GM21528 (cell line): ENCODE measurements around the gene LARP6.
"Not testable (repeated sequence)": the region's sequence is repeated elsewhere in the genome, so short reads cannot be mapped to it uniquely, and the experiment has no call there.

Experiments
- ATAC-seq: cut with Tn5 transposase; IDR thresholded peaks from one replicate; pipeline ENCODE4 v1.9.1; 2021; ENCODE audit warnings: mild to moderate bottlenecking, moderate library complexity; ENCODE audit not compliant: unreplicated experiment, low FRiP score

Gene LARP6

DNA sequence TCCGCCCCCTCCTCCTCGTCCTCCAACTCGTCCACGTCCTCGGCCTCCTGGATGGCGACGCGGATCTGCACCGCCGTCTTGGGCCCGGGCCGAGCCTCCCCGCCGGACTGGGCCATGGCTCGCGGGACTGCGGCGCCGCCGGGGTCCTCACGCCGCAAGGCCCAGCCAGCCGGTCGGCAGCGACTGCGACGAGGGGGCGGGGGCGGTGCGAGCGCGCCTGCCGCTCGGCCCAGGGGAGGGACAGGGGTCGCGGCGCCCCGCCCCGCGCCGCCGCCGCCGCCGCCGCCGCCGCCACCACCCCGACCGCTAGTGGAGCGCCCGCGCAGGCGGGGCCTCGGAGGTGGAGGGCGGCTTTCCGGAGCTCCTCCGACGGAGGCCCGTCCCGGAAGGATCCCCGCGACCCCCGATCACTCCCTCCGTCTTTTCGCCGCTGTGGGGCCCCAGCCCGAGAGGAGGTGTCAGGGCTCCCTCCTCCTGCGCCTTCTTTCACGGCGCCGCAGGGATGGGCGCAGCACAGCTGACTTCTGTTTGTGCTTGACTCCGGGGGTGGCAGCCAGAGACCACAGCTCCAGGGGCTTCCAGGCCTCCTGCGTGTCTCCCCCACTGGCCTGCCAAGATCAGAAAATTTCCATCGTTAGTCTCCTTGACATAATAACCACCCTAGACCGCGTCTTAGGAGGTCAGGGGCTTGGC, at the start of gene LARP6:
Gene LARP6, minus strand, starts transcription at position 185 of the 693 bp plus-strand sequence. Its CDS starts 69 bp downstream, at position 116.
- ATAC-seq, result no peak

- ATAC-seq, result no peak
Measured at GRCh38 chr15:70902107-70902506, 48.1 kb upstream of the LARP6 start.

GRCh38 chr15:70892912-70893560, 39.1 kb upstream of the LARP6 start:
- ATAC-seq, result peak; percentile 14

DNA sequence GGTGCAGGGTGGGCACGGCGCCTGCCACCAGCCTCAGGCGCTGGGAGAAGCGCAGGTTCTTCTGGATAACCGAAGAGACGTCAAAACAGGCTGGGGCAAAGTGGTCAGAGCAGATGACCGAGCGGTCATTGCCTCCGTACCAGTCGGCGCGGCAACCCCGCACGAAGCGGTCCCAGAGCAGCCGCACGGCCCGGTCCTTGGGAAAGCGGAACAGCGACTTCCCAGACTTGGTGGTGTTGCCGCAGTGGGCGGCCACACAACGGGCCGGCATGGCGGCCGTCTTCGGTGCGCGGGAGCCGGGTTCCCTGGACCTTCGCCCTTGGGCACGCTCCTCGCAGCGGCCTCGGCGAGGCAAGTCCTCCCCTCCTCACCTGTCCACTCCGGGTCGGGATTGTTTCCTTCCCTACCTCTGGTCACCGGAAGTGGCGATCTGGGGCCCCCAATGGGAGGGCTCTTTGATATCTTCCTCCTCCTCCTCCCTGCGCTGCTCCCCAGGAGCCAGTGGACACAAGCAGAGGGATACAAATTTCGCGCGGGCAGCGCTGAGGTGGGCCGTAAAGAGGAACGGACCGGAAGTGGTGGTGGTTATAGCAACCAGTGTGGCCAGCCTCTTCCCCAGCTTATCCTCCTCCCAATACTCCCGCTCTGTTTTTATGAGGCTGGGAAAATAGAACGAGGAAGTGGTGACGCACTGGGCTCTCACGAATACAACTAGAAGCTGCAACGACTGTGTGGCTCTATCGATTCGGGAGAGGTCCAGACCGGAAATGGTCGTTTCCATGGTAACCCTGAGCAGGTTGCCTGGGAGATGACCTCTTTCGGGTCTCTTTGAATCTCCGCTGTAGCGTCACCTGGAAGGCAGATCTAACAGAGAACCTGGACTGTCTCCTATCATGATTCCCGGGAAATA, 38.3 kb upstream of the LARP6 start, which contains the start of the genes LRRC49 and THAP10:
Gene LRRC49, plus strand, starts transcription at position 825 of the 910 bp plus-strand sequence. Its CDS starts 69 bp downstream, at position 894.
Gene THAP10, minus strand, starts transcription at position 432 of the 910 bp plus-strand sequence. Its CDS starts 161 bp downstream, at position 271.
- peak; percentile 86 for ATAC-seq

- no peak for ATAC-seq
Measured at GRCh38 chr15:70882361-70882760, 28.4 kb upstream of the LARP6 start.

- no peak for ATAC-seq
Measured at GRCh38 chr15:70880781-70881180, 26.8 kb upstream of the LARP6 start.

DNA sequence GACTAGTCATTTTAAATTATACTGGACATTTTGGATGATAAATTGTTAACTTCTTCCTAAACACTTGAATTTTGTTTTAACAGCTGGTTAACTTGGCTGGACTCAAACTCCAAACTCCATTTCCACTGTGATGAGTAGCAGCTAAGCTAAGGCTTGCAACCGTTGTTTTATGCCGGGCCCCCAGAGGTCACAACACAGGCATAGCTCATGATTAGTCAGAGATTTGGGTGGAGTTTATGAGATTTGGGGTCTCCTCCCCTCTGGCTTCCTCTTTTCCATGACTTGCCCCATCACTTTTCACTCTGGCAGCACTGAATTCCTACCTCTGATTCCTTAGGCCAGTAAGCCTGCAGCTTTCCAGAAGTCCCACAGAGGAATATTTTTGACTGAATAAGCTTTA, 25.4 kb upstream of the LARP6 start:
- ATAC-seq, result no peak

GRCh38 chr15:70876683-70877082, 22.7 kb upstream of the LARP6 start:
- no peak for ATAC-seq

DNA sequence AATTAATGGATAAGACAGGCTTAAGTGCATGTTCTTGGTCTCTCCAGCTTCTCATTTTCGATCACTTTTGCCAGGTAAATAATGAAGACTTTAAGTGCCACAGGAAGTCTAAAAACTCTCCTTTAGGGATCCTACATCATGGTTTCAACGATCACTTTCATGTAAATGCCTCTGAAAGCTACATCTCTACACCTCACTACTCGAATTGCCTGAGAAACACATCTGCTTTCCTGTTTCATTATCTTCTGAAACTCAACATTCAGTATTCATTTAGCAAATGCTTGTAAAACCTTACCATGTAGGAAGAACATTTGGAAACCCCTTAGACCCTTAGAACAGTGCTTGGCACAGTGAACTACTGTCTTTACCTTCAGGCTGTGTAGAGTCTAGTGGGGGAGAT, 22.1 kb upstream of the LARP6 start:
- ATAC-seq, result no peak

DNA sequence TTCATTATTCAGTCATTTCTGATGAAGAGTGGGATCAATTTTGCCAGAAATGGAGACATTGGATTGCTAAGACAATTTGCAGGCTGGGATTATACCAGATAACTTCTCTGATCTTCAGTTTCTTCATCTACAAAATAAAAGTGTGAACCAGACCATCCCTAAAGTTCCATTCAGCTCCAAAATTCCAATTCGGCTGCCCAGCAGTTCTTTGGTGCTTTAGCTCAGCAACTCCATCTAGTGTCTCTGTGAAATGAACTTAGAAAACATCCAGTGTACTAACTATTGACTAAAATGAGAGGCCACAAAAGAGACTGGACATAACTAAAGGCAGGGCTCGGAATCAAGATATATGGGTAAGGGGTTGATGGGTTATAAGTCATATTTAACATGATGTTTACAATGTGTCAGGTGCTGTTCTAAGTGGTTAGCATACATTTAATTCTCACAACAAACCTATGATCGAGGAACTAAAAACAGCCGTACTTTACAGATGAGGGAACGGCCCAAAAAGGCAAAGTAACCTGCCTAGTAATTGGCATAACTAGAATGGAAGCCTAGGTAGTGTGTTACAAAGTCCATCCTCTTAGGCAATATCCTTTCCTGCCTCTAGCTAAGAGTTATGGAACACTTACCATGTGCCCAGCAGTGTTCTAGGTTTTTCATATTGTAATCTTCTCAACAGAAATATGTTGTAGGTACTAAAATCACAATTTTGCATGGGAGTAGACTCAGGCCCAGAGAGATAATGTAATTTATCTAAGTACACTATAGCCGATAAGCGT, 21.2 kb upstream of the LARP6 start:
- ATAC-seq, result no peak

GRCh38 chr15:70873232-70874054, 19.5 kb upstream of the LARP6 start:
- ATAC-seq, result no peak

DNA sequence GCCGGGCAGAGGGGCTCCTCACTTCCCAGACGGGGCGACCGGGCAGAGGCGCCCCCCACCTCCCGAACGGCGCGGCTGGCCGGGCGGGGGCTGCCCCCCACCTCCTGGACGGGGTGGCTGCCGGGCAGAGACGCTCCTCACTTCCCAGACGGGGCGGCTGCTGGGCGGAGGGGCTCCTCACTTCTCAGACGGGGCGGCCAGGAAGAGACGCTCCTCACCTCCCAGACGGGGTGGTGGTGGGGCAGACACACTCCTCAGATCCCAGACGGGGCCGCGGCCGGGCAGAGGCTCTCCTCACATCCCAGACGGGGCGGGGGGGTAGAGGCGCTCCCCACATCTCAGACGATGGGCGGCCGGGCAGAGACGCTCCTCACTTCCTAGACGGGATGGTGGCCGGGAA, 17.5 kb upstream of the LARP6 start:
- ATAC-seq, result not testable (repeated sequence)

- ATAC-seq, result no peak
Measured at GRCh38 chr15:70870051-70870450, 16.1 kb upstream of the LARP6 start.

DNA sequence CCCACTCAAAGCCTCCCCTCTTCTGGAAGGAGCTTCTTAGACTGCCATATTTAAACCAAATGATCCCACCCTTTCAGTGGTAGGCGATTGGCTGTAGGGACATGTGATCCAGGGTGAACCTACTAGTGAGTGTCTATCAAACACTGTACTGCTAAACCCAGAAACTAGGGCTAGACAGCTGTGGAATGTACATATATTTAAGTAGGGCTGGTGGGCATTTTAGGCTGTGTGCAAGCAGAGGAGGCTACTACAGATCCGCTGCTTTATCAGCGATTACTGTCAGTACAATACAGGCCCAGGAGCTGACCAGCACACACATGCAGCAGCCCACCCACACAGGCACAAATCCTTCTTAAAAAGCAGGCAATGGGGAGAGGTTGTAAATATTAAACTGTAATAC, 15.4 kb upstream of the LARP6 start:
- ATAC-seq, result no peak

- no peak for ATAC-seq
Measured at GRCh38 chr15:70867911-70868467, 14.0 kb upstream of the LARP6 start.

DNA sequence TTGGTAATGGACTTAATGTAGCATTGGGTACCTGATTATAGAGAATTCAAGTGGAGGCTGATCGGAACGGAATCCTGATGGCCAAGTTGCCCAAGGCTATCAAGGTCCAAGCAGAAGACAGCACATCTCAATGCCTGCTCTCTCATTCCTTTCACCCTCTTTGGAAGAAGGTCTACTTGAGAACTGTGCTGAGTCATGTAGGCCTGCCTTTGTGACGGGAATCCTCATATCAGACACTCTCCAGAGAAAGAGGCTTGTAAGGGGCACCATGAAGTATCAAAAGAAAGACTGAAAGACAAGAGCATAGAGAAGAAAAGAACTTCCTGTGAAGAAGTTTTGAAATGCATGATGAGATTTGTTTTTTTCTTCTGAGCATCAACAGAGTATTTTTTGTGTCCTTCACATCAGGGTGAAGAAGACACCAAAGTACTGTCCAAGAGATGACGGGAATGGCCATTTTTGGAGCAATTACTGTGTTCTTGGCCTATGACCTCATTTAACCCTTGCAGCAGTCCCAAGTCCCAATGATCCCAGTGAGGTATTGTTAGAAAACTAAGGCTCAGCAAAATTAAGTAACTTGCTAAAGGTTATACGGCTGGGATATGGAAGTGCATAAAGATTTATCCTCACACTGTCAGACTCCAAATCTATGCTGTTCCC, 13.2 kb upstream of the LARP6 start:
- ATAC-seq, result no peak

DNA sequence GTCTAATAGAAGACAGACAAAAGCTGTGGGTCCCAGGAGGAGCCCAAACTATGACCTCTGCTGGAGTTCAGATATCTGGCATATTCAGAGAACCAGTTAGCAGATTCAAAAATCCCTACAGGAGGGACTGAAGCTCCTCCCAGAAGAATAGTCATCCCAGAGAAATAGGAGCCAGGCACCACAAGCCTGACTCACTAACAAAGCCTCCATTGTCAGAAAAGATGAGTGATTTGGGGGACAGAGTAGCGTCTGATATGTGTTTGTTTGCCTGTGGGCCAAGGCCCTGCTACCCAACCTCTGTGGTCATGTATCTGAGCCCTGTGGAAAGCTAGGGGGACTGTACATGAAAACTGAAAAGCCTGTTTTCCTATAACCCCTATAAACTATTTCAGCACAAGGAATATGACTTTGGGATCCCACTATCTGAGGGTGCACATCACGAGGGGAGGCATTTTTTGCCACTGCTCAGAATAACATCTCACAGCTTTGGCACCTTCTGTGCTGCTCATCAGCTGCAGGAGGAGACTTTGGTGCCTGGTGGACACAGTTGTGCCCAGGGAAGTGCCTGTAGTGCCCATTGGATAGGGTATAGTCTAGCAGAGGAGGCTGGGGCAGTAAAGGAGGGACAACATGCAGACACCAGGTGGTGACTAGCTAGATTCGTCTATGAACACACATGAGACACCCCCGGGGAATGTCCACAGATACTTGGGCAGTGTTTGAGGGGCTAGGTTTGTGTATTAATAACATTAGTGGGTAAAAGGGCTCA, 9.7 kb upstream of the LARP6 start:
- no peak for ATAC-seq

GRCh38 chr15:70859998-70860397, 6.0 kb upstream of the LARP6 start:
- no peak for ATAC-seq
